Endometrium (tissue), 2 donors: ENCODE data around the gene RNF157.
"Not testable (repeated sequence)": the region's sequence is repeated elsewhere in the genome, so short reads cannot be mapped to it uniquely, and the experiment has no call there.

Source experiments
- FAIRE-seq: peaks from 2 replicates; lab custom pipeline; 2012; peaks lifted over from hg19 to GRCh38; lab: Jason Lieb, UNC
- donor health status: control.
- donor health status: control.

RNF157 gene

DNA sequence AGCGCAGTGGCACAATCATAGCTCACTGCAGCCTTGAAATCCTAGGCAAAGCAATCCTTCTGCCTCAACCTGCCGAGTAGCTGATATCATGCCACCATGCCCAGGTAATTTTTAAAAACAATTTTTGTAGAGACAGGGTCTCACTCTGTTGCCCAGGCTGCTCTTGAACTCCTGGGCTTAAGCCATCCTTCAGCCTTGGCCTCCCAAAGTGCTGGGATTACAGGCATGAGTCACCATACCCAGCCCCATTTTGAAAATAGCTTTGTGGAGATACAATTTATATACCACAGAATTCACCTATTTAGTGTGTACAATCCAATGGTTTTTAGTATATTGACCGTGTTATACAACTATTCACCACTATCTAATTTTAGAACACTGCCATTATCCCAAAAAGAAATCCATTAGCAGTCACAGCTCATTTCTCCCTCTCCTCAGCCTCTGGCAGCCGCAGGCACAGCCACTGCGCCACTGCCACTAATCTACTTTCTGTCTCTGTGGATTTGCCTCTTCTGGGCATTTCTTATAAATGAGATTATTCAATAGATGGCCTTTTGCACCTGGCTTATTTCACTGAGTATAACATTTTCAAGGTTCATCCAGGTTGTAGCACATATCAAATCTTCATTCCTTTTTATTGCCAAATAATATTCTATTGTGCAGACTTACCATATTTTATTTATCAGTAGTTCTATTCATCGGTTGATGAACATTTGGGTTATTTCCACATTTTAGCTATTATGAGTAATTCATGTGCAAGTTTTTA, 6.5 kb downstream of the RNF157 start:
- FAIRE-seq = no peak

GRCh38 chr17:76232342-76232741, 8.0 kb downstream of the RNF157 start:
- FAIRE-seq = no peak

DNA sequence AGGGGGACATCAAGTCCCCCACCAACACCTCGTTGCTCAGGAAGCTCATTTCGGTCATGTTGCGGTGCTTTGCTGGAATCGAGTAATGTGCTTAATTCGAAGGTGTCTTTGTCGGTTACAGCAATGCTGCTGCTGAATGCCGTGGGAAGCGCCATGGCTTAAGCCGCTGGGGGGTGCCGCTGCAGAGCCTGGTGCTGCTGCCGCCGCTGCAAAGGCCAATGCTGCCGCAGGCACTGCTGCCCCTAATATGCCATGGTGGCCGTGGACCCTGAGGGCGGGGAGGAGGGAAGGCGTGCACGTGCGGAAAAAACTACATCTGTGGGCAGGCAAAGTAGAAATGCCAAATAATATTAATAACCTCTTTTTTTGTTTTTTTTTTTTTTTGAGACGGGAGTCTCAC, 13.5 kb downstream of the RNF157 start:
- not testable (repeated sequence) for FAIRE-seq

DNA sequence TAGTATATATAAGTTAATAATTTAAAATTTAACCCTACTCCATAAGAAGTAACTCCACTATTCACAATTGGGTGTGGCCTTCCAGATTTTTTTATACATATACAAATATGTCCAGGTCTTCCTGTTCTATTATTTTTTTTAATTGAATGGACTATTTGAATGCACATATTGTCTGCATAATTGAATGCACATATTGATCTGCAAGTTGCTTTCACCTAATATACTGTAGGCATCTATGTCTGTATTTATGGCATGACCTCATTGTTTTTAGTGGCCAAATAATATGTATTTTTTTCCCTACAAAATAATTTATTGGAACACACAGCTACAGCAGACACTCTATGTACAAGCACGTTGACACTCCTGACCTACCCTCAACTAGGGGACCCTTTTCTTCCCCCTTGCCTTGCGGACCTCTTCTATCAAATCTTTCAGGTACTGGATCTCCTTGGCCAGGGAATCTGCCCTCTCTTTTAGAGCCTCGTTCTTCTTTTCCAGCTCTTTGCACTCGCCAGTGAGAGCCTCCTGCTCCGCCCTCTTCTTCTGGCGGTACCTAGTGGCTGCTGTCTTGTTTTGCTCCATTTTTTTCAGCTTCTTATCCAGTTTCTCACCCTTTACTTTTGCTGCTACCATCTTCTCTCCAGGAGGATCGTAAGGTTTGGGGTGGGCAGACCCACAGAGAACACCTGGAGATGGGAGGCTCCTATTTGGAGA, 14.8 kb downstream of the RNF157 start:
- FAIRE-seq = not testable (repeated sequence)

GRCh38 chr17:76223802-76224201, 16.5 kb downstream of the RNF157 start:
- no peak for FAIRE-seq

GRCh38 chr17:76219670-76220383, 20.5 kb downstream of the RNF157 start:
- no peak for FAIRE-seq

DNA sequence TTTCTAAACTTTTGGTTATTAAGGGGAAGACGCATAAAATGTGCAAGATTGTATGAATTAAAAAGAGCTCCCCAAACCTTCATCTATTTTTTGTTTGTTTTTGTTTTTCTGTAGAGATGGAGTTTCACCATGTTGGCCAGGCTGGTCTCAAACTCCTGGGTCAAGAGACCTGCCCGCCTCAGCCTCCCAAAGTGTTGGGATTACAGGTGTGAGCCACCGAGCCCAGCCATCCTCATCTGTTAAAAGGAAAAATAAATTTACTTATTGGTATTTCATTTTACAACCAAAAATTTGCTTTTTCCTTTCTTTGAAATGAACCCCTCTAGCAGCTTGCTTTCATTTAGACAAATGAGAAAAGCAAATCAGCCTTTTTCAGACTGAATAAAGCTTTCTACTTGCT, 23.2 kb downstream of the RNF157 start:
- FAIRE-seq = no peak

DNA sequence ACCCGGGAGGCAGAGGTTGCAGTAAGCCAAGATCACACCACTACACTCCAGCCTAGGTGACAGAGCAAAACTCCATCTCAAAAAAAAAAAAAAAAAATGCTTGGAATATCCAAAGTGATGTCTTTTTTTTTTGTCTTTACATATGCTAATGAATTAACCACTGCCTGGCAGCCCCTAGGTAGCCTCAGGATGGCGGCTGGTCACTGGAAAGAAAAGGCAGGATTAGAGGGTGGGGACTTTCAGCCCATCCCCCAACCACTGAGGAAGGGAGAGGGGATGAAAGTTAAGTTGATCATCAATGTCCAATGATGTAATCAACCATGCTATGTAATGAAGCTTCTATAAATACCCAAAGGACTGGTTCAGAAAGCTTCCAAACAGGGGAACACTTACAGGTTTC, 26.8 kb downstream of the RNF157 start:
- FAIRE-seq = no peak

GRCh38 chr17:76208120-76208519, 32.2 kb downstream of the RNF157 start:
- FAIRE-seq = no peak

GRCh38 chr17:76207275-76208059, 32.8 kb downstream of the RNF157 start:
- FAIRE-seq = no peak

DNA sequence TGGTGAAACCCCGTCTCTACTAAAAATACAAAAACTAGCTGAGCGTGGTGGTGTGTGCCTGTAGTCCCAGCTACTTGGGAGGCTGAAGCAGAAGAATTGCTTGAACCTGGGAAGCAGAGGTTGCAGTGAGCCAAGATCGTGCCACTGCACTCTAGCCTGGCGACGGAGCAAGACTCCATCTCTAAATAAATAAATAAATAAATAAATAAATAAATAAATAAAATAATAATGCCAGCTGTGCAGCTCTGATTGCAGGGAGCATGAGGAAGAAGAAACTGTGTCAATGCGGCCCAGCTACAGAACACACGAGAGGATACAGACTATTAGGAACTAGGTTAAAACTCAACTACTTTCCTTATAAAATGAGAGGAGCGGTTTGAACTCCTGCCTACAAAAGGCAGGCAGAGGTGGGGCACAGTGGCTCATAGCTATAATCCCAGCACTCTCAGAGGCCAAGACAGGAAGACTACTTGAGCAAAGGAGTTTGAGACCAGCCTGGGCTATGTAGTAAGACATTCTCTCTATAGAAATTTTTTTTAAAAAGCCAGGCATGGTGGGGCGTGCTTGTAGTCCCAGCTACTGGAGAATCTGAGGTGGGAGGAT, 34.6 kb downstream of the RNF157 start:
- FAIRE-seq = not testable (repeated sequence)

GRCh38 chr17:76204277-76204676, 36.0 kb downstream of the RNF157 start:
- FAIRE-seq = no peak

DNA sequence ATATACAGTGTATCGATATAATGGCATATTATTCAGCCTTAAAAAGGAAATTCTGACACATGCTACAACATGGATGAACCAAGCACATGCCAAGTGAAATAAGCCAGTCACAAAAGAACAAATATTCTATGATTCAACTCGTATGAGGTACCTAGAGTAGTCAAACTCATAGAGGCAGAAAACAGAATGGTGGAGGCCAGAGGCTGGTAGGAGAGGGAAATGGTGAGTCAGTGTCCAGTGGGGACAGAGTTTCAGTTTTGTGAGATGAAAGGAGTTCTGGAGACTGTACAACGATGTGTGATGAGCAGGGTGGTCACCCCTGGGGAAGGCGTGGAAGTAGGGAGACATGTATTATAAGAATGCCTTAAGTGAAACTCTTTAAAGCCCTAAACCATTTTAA, 39.9 kb downstream of the RNF157 start:
- no peak for FAIRE-seq

DNA sequence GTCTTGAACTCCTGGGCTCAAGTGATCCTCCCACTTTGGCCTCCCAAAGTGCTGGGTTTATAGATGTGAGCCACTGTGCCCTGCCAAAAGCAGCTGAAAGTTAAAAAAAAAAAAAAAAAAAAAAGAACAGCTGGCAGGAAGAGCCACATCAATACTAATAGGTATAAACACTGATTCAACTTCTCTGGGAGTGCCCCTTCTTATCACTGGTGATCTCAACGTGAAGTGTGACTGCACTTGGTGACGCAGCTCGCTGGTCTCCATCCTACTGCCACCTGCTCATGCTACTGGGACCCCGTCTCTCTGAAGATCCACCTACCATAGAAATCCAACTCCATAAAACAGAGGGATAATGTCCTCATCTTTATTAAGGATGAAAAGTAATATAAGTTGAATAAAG, 40.8 kb downstream of the RNF157 start:
- FAIRE-seq = no peak

- no peak for FAIRE-seq
Observed at GRCh38 chr17:76198702-76199101, 41.6 kb downstream of the RNF157 start.

- no peak for FAIRE-seq
Observed at GRCh38 chr17:76197911-76198310, 42.4 kb downstream of the RNF157 start.

DNA sequence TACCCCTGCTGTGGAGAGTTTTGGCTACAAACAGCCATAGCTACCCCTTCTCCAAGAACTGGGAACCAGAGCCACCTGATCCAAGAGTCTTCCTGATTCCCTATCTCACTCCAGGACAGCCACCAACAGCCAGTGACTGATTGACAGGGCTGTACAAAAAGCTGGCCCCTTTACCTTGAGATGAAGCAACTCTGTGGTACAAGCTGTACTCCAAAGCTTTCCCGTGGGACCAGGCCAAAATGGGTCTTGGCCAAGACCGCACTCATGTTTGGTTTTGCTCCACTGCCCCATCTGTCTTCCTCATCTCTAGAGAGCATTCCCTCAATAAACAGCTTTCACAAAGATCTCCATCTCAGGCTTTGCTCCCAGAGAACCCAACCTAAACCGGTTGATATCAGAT, 43.6 kb downstream of the RNF157 start:
- FAIRE-seq = no peak

- no peak for FAIRE-seq
Observed at GRCh38 chr17:76195281-76196096, 44.8 kb downstream of the RNF157 start.

GRCh38 chr17:76193591-76193990, 46.7 kb downstream of the RNF157 start:
- FAIRE-seq = no peak

GRCh38 chr17:76191896-76192295, 48.4 kb downstream of the RNF157 start:
- FAIRE-seq = no peak

DNA sequence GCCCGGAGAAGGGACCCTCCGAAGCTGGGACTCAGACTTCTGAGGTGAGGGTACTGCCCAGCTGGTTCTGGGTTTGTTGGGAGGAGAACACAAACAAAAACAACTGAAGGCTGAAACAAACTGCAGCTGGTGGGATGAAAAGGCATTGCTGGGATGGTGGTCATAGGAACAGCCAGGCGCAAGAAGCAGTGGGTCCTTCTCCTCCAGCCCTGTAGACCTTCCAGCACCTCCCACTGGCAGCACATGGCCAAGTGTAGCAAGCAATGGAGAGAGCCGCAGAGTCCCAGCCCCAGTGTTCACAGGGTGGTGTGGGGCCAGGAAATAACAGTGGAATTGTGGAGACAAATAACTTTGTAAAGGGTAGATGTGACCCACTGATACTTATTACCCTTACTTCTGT, 50.6 kb downstream of the RNF157 start:
- FAIRE-seq = no peak
